GM21390 (cell line): ENCODE results near the gene RAD51B.
"Not testable (repeated sequence)": the region's sequence is repeated elsewhere in the genome, so short reads cannot be mapped to it uniquely, and the experiment has no call there.

ENCODE experiments used
- ATAC-seq: cut with Tn5 transposase; IDR thresholded peaks from one replicate; pipeline ENCODE4 v1.9.1; 2021; ENCODE audit not compliant: unreplicated experiment

RAD51B gene

GRCh38 chr14:67942080-67942710 lies 122.6 kb downstream of the RAD51B start:
- ATAC-seq = no peak

GRCh38 chr14:67943947-67944346 lies 124.4 kb downstream of the RAD51B start:
- ATAC-seq = no peak

- no peak for ATAC-seq
These were observed 125.0 kb downstream of the RAD51B start for GRCh38 chr14:67944605-67945004.

DNA sequence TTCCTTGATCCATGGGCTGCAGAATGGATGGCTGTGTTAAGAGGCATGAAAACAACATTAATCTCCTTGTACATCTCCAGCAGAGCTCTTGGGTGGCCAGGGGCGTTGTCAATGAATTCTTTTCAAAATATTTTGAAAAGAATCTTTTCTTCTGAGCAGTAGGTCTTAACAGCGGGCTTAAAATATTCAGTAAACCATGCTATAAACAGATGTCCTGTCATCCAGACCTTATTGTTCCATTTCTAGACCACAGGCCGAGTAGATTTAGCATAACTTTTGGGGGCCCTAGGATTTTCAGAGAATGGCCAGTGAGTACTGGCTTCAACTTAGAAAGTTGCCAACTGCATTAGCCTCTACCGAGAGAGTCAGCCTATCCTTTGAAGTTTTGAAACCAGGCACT lies 130.2 kb downstream of the RAD51B start:
- ATAC-seq = no peak

GRCh38 chr14:67950386-67950785 lies 130.8 kb downstream of the RAD51B start:
- no peak for ATAC-seq

GRCh38 chr14:67951529-67952135 lies 132.1 kb downstream of the RAD51B start:
- no peak for ATAC-seq

GRCh38 chr14:67952381-67952780 lies 132.8 kb downstream of the RAD51B start:
- ATAC-seq = no peak

- ATAC-seq = no peak
These were observed 133.2 kb downstream of the RAD51B start for GRCh38 chr14:67952786-67953185.

GRCh38 chr14:67955261-67955660 lies 135.7 kb downstream of the RAD51B start:
- ATAC-seq = no peak

GRCh38 chr14:67957946-67958345 lies 138.4 kb downstream of the RAD51B start:
- ATAC-seq = no peak

GRCh38 chr14:67961676-67962075 lies 142.1 kb downstream of the RAD51B start:
- ATAC-seq = no peak

DNA sequence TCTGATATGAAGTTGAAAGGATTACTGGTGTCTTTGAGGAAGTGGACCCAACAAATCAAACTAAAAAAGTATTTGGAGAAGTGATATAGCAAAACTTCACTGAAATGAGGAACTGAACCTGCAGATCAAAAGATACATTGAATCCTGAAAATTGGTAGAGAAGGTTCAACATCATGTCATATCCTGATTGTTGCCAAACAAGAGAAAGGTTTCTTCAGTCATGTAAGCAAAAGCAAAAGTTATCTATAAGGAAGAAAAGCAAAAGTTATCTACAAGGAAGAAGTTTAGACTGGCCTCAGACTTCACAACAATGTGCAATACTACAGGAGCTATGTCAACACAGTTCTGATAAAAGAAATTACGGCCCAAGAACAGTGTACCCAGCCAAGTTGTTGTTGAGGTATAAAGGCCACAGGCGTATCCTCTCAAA lies 142.7 kb downstream of the RAD51B start:
- no peak for ATAC-seq

GRCh38 chr14:67963545-67963944 lies 144.0 kb downstream of the RAD51B start:
- no peak for ATAC-seq

- ATAC-seq = no peak
These were observed 144.6 kb downstream of the RAD51B start for GRCh38 chr14:67963960-67964812.

GRCh38 chr14:67965696-67966095 lies 146.1 kb downstream of the RAD51B start:
- no peak for ATAC-seq

DNA sequence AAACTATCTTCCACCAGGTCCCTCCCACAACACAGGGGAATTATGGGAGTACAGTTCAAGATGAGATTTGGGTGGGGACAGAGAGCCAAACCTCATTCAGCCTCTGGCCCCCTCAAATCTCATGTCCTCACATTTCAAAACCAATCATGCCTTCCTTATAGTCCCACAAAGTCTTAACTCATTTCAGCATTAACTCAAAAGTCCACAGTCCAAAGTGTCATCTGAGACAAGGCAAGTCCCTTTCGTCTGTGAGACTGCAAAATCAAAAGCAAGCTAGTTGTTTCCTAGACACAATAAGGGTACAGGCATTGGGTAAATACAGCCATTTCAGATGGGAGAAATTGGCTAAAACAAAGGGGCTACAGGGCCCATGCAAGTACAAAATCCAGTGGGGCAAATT lies 147.6 kb downstream of the RAD51B start:
- ATAC-seq = no peak

DNA sequence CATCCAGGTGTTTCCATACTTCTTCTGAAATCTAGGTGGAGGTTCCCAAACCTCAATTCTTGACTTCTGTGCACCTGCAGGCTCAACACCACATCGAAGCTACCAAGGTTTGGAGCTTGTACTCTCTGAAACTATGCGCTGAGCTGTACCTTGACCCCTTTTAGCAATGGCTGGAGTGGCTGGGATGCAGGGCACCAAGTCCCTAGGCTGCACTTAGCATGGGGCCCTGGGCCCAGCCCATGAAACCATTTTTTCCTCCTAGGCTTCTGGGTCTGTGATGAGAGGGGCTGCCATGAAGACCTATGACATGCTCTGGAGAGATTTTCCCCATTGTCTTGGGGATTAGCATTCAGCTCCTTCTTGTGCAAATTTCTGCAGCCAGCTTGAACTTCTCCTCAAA lies 148.4 kb downstream of the RAD51B start:
- not testable (repeated sequence) for ATAC-seq

DNA sequence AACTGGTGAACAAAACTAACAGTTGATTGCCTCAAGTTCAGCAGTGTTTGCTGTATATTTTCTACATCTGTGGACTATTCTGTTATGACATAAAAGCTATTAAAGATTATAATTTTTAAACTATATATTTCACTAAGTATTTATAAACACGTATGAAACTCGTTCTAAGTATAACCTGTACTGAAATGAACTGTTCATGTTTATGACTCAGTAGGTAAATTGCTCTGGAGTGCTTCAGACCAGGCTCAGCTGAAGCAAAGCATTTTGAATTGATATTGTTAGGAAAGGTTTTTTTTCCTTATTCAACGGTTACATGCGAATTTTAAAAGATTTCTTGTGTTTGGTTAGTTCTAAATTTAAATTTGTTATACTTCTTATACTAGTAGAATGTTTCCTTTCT lies 151.3 kb downstream of the RAD51B start:
- ATAC-seq = no peak

GRCh38 chr14:67971627-67972625 lies 152.3 kb downstream of the RAD51B start:
- ATAC-seq = no peak

DNA sequence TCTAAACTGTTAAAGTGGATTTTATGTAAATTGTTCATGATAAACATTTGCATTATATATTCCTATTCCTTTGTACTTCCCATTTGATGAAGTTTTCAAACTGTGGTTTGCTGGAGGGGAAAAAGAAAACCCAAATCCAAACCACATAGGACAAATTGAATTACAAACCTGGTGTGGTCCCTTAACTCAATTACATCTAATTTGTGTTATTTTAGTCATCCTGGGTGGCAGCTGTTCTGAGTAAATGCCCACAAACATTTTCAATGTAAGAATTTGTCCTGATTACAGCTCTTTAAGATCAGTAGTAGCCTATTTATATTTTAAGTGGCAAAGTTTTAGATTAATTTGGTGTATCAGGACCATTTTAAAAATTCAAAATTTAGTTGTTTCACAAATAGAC lies 153.9 kb downstream of the RAD51B start:
- ATAC-seq = no peak

DNA sequence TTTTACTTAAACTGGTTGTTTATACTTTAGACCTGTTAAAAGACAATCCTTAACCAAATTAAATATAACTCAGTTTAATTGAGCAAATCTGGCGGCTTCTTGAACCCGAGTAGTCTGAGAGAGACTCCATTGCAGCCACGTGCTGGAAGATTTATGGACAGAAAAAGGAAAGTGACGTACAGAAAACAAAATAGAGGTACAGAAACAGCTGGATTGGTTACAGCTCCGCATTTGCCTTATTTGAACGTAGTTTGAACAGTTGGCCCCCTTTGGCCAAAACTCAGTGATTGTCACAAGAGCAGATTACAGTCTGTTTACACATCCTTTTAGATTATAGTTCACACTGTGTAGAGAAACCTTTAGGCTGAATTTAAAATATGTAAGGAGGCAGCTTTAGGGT lies 155.9 kb downstream of the RAD51B start:
- ATAC-seq = no peak
